WTC11 (cell line): ENCODE measurements around the gene CCDC150. TPM values are rescaled to one million over a fixed set of nuclear protein-coding genes. Genes with fewer than 3 reads are reported as not detected.

Source experiments
- ATAC-seq: fragments of 200-7000 bp; cut with Tn5 transposase; 2 replicates; pipeline ENCODE4 v1.10.0; 2021; ENCODE audit warnings: mild to moderate bottlenecking, moderate library complexity
- CTCF ChIA-PET: fragments of 300-600 bp; sonication (Branson Sonifier 250); formaldehyde crosslinking; loops from one replicate; lab custom pipeline; 2021; ENCODE audit warnings: antibody characterized with exemption; lab: Charles Lee
- POLR2A ChIA-PET: fragments of 350-600 bp; sonication (Branson Sonifier 250); formaldehyde crosslinking; loops from one replicate; lab custom pipeline; 2021; ENCODE audit warnings: antibody characterized with exemption; lab: Charles Lee
- DNase-seq: peaks from one replicate; pipeline ENCODE4 v3.0.0; 2021; ENCODE audit warnings: low spot score
- H3K27ac Mint-ChIP-seq: 2 replicates; pipeline ENCODE4 v1.8.0; 2021; ENCODE audit warnings: mixed read lengths
- H3K27me3 Mint-ChIP-seq: 2 replicates; pipeline ENCODE4 v1.8.0; 2021; ENCODE audit warnings: low read depth, mild to moderate bottlenecking, moderate library complexity, mixed read lengths
- H3K36me3 Mint-ChIP-seq: 2 replicates; pipeline ENCODE4 v1.8.0; 2021; ENCODE audit warnings: mixed read lengths
- H3K4me1 Mint-ChIP-seq: 2 replicates; pipeline ENCODE4 v1.8.0; 2022; ENCODE audit warnings: mixed read lengths
- H3K4me3 Mint-ChIP-seq: 2 replicates; pipeline ENCODE4 v1.8.0; 2021; ENCODE audit warnings: mild to moderate bottlenecking, moderate library complexity, mixed read lengths
- H3K9me3 Mint-ChIP-seq: 2 replicates; pipeline ENCODE4 v1.8.0; 2021; ENCODE audit warnings: mixed read lengths
- CBFB ChIP-seq: sonication (generic); formaldehyde crosslinking; IDR thresholded peaks from 2 replicates; pipeline ENCODE4 v1.8.1; 2022; ENCODE audit warnings: mild to moderate bottlenecking, low read depth, missing genetic modification reagents
- ETV6 ChIP-seq: sonication (generic); formaldehyde crosslinking; IDR thresholded peaks from 2 replicates; pipeline ENCODE4 v1.8.1; 2022; ENCODE audit warnings: mild to moderate bottlenecking, missing genetic modification reagents
- GRHL2 ChIP-seq: fragments of 250-450 bp; sonication (Bioruptor Pico); IDR thresholded peaks from 2 replicates; pipeline ENCODE4 v1.8.0; 2022; ENCODE audit warnings: mild to moderate bottlenecking, moderate library complexity; ENCODE audit not compliant: insufficient replicate concordance, severe bottlenecking
- JUN ChIP-seq: sonication (generic); formaldehyde crosslinking; IDR thresholded peaks from 2 replicates; pipeline ENCODE4 v1.8.0; 2023; ENCODE audit warnings: mild to moderate bottlenecking, missing genetic modification reagents
- KAT7 ChIP-seq: sonication (generic); formaldehyde crosslinking; IDR thresholded peaks from 2 replicates; pipeline ENCODE4 v1.8.1; 2023; ENCODE audit warnings: missing genetic modification reagents, mild to moderate bottlenecking, borderline replicate concordance
- MYBL2 ChIP-seq: sonication (generic); formaldehyde crosslinking; IDR thresholded peaks from 2 replicates; pipeline ENCODE4 v1.8.1; 2023; ENCODE audit warnings: mild to moderate bottlenecking, moderate library complexity, missing genetic modification reagents
- NFYB ChIP-seq: sonication (generic); formaldehyde crosslinking; conservative IDR thresholded peaks from 2 replicates; pipeline ENCODE4 v1.8.0; 2022; ENCODE audit warnings: low read depth, missing genetic modification reagents
- NR2C2 ChIP-seq: sonication (generic); formaldehyde crosslinking; IDR thresholded peaks from 2 replicates; pipeline ENCODE4 v1.8.0; 2022; ENCODE audit warnings: mild to moderate bottlenecking, missing genetic modification reagents
- OVOL2 ChIP-seq: fragments of 250-450 bp; sonication (Bioruptor Pico); IDR thresholded peaks from 2 replicates; pipeline ENCODE4 v1.9.0; 2021; ENCODE audit warnings: mild to moderate bottlenecking, borderline replicate concordance
- SMAD4 ChIP-seq: sonication (generic); formaldehyde crosslinking; IDR thresholded peaks from 2 replicates; pipeline ENCODE4 v1.8.0; 2022; ENCODE audit warnings: mild to moderate bottlenecking, missing genetic modification reagents
- TEAD4 ChIP-seq: sonication (generic); formaldehyde crosslinking; IDR thresholded peaks from 2 replicates; pipeline ENCODE4 v1.8.0; 2022; ENCODE audit warnings: mild to moderate bottlenecking, missing genetic modification reagents
- total RNA-seq: library from RNA; stranded (reverse); gene quantifications from 3 replicates; pipeline ENCODE4 v1.2.3, GENCODE V29; 2021
- TF ChIP-seq, protein P1 (sequence below): sonication (generic); formaldehyde crosslinking; IDR thresholded peaks from 2 replicates; pipeline ENCODE4 v1.8.0; 2023; ENCODE audit warnings: missing genetic modification reagents, mild to moderate bottlenecking, borderline replicate concordance
- TF ChIP-seq, protein P2 (sequence below): fragments of 250-450 bp; sonication (Bioruptor Pico); IDR thresholded peaks from 2 replicates; pipeline ENCODE4 v1.9.0; 2021; ENCODE audit warnings: mild to moderate bottlenecking
- TF ChIP-seq, protein P3 (sequence below): fragments of 250-450 bp; sonication (Bioruptor Pico); IDR thresholded peaks from 2 replicates; pipeline ENCODE4 v1.9.0; 2021; ENCODE audit warnings: mild to moderate bottlenecking, borderline replicate concordance
- TF ChIP-seq, protein P4 (sequence below): fragments of 250-450 bp; sonication (Bioruptor Pico); IDR thresholded peaks from 2 replicates; pipeline ENCODE4 v1.9.0; 2021; ENCODE audit warnings: mild to moderate bottlenecking
- TF ChIP-seq, protein P5 (sequence below): sonication (generic); formaldehyde crosslinking; IDR thresholded peaks from 2 replicates; pipeline ENCODE4 v1.8.1; 2023; ENCODE audit warnings: mild to moderate bottlenecking, missing genetic modification reagents, borderline replicate concordance
- TF ChIP-seq, protein P6 (sequence below): sonication (generic); formaldehyde crosslinking; IDR thresholded peaks from 2 replicates; pipeline ENCODE4 v1.8.0; 2022; ENCODE audit warnings: mild to moderate bottlenecking, missing genetic modification reagents

CCDC150 gene
- total RNA-seq, 1 experiment from 2014 or later: 43.0 TPM

DNA sequence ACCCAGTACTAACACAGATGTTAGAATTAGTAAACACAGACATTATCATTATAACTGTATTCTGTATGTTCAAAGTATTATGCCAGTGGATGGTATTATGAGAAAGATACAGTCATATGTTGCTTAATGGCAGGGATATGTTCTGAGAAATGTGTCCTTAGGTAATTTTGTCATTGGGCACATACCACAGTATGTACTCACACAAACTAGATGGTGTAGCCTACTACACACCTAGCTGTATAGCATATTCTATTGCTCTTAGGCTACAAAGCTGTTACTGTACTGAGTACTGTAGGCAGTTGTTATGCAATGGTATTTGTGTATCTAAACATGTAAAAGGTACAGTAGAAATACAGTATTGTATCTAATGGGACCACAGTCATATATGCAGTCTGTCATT, 106.2 kb downstream of the CCDC150 start:
- no peaks in the 10 kb centered on the region for H3K9me3 Mint-ChIP-seq
- TF ChIP-seq NFYB (CRISPR knock-in tag) (no peak), MYBL2 (CRISPR knock-in tag) (no peak)
- TF ChIP-seq, all 79 proteins: peak for 0
- ChIA-PET POLR2A (no interaction called here), CTCF (no interaction called here)
- 0 out of 2 replicates have a peak, but pooled peaks cover 3% of the 10 kb centered on the region for H3K4me1 Mint-ChIP-seq
- peaks cover 7% of the 10 kb centered on the region; the same call in 1 of the 2 replicates for H3K36me3 Mint-ChIP-seq
- H3K27me3 Mint-ChIP-seq: no peaks in the 10 kb centered on the region
- H3K27ac Mint-ChIP-seq: no peak overlapping the region
- H3K4me3 Mint-ChIP-seq: no peak overlapping the region
- DNase-seq (no peak), ATAC-seq (no peak)

DNA sequence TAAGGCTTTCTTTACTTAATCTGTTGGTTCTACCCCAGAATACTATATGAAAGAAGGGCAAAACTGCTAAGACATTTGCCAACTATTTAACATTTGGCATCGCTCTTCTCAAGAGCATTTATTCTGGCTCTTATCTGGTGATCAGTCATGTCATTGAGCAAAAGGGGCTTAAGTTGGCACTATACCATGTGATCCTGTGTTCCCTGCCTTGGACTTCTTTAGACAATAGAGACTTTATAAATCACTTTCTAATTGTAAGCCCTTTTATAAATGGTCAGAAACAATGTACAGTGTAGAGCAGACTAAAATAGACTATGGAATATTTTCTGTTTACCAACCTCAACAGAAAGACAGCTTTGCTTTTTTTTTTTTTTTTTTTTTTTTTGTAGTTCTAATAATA, 107.9 kb downstream of the CCDC150 start:
- Mint-ChIP-seq H3K36me3 (peaks cover 5% of the 10 kb centered on the region; the same call in 1 of the 2 replicates), H3K9me3 (no peaks in the 10 kb centered on the region), H3K27ac (no peak overlapping the region), H3K4me1 (peaks cover 7% of the 10 kb centered on the region; the same call in 1 of the 2 replicates), H3K27me3 (no peaks in the 10 kb centered on the region), H3K4me3 (no peak overlapping the region)
- ChIA-PET CTCF (no interaction called here), POLR2A (no interaction called here)
- DNase-seq (no peak), ATAC-seq (no peak)
- TF ChIP-seq, protein P1, sequence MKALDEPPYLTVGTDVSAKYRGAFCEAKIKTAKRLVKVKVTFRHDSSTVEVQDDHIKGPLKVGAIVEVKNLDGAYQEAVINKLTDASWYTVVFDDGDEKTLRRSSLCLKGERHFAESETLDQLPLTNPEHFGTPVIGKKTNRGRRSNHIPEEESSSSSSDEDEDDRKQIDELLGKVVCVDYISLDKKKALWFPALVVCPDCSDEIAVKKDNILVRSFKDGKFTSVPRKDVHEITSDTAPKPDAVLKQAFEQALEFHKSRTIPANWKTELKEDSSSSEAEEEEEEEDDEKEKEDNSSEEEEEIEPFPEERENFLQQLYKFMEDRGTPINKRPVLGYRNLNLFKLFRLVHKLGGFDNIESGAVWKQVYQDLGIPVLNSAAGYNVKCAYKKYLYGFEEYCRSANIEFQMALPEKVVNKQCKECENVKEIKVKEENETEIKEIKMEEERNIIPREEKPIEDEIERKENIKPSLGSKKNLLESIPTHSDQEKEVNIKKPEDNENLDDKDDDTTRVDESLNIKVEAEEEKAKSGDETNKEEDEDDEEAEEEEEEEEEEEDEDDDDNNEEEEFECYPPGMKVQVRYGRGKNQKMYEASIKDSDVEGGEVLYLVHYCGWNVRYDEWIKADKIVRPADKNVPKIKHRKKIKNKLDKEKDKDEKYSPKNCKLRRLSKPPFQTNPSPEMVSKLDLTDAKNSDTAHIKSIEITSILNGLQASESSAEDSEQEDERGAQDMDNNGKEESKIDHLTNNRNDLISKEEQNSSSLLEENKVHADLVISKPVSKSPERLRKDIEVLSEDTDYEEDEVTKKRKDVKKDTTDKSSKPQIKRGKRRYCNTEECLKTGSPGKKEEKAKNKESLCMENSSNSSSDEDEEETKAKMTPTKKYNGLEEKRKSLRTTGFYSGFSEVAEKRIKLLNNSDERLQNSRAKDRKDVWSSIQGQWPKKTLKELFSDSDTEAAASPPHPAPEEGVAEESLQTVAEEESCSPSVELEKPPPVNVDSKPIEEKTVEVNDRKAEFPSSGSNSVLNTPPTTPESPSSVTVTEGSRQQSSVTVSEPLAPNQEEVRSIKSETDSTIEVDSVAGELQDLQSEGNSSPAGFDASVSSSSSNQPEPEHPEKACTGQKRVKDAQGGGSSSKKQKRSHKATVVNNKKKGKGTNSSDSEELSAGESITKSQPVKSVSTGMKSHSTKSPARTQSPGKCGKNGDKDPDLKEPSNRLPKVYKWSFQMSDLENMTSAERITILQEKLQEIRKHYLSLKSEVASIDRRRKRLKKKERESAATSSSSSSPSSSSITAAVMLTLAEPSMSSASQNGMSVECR: no peak
- TF ChIP-seq, protein P2, sequence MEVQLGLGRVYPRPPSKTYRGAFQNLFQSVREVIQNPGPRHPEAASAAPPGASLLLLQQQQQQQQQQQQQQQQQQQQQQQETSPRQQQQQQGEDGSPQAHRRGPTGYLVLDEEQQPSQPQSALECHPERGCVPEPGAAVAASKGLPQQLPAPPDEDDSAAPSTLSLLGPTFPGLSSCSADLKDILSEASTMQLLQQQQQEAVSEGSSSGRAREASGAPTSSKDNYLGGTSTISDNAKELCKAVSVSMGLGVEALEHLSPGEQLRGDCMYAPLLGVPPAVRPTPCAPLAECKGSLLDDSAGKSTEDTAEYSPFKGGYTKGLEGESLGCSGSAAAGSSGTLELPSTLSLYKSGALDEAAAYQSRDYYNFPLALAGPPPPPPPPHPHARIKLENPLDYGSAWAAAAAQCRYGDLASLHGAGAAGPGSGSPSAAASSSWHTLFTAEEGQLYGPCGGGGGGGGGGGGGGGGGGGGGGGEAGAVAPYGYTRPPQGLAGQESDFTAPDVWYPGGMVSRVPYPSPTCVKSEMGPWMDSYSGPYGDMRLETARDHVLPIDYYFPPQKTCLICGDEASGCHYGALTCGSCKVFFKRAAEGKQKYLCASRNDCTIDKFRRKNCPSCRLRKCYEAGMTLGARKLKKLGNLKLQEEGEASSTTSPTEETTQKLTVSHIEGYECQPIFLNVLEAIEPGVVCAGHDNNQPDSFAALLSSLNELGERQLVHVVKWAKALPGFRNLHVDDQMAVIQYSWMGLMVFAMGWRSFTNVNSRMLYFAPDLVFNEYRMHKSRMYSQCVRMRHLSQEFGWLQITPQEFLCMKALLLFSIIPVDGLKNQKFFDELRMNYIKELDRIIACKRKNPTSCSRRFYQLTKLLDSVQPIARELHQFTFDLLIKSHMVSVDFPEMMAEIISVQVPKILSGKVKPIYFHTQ (CRISPR knock-in tag): no peak
- TF ChIP-seq, protein P3, sequence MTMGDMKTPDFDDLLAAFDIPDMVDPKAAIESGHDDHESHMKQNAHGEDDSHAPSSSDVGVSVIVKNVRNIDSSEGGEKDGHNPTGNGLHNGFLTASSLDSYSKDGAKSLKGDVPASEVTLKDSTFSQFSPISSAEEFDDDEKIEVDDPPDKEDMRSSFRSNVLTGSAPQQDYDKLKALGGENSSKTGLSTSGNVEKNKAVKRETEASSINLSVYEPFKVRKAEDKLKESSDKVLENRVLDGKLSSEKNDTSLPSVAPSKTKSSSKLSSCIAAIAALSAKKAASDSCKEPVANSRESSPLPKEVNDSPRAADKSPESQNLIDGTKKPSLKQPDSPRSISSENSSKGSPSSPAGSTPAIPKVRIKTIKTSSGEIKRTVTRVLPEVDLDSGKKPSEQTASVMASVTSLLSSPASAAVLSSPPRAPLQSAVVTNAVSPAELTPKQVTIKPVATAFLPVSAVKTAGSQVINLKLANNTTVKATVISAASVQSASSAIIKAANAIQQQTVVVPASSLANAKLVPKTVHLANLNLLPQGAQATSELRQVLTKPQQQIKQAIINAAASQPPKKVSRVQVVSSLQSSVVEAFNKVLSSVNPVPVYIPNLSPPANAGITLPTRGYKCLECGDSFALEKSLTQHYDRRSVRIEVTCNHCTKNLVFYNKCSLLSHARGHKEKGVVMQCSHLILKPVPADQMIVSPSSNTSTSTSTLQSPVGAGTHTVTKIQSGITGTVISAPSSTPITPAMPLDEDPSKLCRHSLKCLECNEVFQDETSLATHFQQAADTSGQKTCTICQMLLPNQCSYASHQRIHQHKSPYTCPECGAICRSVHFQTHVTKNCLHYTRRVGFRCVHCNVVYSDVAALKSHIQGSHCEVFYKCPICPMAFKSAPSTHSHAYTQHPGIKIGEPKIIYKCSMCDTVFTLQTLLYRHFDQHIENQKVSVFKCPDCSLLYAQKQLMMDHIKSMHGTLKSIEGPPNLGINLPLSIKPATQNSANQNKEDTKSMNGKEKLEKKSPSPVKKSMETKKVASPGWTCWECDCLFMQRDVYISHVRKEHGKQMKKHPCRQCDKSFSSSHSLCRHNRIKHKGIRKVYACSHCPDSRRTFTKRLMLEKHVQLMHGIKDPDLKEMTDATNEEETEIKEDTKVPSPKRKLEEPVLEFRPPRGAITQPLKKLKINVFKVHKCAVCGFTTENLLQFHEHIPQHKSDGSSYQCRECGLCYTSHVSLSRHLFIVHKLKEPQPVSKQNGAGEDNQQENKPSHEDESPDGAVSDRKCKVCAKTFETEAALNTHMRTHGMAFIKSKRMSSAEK (CRISPR knock-in tag): no peak
- TF ChIP-seq, protein P4, sequence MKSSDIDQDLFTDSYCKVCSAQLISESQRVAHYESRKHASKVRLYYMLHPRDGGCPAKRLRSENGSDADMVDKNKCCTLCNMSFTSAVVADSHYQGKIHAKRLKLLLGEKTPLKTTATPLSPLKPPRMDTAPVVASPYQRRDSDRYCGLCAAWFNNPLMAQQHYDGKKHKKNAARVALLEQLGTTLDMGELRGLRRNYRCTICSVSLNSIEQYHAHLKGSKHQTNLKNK (CRISPR knock-in tag): no peak
- no peak for TF ChIP-seq JUN (CRISPR knock-in tag)
- TF ChIP-seq GRHL2 (CRISPR knock-in tag): no peak
- TF ChIP-seq KAT7 (CRISPR knock-in tag): no peak
- TF ChIP-seq NR2C2 (CRISPR knock-in tag): no peak
- TF ChIP-seq OVOL2: no peak
- no peak for TF ChIP-seq CBFB (CRISPR knock-in tag)
- no peak for TF ChIP-seq TEAD4 (CRISPR knock-in tag)
- TF ChIP-seq, protein P5, sequence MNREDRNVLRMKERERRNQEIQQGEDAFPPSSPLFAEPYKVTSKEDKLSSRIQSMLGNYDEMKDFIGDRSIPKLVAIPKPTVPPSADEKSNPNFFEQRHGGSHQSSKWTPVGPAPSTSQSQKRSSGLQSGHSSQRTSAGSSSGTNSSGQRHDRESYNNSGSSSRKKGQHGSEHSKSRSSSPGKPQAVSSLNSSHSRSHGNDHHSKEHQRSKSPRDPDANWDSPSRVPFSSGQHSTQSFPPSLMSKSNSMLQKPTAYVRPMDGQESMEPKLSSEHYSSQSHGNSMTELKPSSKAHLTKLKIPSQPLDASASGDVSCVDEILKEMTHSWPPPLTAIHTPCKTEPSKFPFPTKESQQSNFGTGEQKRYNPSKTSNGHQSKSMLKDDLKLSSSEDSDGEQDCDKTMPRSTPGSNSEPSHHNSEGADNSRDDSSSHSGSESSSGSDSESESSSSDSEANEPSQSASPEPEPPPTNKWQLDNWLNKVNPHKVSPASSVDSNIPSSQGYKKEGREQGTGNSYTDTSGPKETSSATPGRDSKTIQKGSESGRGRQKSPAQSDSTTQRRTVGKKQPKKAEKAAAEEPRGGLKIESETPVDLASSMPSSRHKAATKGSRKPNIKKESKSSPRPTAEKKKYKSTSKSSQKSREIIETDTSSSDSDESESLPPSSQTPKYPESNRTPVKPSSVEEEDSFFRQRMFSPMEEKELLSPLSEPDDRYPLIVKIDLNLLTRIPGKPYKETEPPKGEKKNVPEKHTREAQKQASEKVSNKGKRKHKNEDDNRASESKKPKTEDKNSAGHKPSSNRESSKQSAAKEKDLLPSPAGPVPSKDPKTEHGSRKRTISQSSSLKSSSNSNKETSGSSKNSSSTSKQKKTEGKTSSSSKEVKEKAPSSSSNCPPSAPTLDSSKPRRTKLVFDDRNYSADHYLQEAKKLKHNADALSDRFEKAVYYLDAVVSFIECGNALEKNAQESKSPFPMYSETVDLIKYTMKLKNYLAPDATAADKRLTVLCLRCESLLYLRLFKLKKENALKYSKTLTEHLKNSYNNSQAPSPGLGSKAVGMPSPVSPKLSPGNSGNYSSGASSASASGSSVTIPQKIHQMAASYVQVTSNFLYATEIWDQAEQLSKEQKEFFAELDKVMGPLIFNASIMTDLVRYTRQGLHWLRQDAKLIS: no peak
- no peak for TF ChIP-seq ETV6
- TF ChIP-seq SMAD4 (CRISPR knock-in tag): no peak
- TF ChIP-seq, protein P6, sequence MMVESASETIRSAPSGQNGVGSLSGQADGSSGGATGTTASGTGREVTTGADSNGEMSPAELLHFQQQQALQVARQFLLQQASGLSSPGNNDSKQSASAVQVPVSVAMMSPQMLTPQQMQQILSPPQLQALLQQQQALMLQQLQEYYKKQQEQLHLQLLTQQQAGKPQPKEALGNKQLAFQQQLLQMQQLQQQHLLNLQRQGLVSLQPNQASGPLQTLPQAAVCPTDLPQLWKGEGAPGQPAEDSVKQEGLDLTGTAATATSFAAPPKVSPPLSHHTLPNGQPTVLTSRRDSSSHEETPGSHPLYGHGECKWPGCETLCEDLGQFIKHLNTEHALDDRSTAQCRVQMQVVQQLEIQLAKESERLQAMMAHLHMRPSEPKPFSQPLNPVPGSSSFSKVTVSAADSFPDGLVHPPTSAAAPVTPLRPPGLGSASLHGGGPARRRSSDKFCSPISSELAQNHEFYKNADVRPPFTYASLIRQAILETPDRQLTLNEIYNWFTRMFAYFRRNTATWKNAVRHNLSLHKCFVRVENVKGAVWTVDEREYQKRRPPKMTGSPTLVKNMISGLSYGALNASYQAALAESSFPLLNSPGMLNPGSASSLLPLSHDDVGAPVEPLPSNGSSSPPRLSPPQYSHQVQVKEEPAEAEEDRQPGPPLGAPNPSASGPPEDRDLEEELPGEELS (CRISPR knock-in tag): no peak
